HepG2 (cell line): ENCODE data around the gene SEPHS2. TPM values are rescaled to one million over a fixed set of nuclear protein-coding genes. Genes with fewer than 3 reads are reported as not detected.

Experiments used
- AGO1 ChIP-seq: fragments of 200-400 bp; formaldehyde crosslinking; IDR thresholded peaks from 2 replicates; pipeline ENCODE4 v1.6.1; 2017; ENCODE audit warnings: mild to moderate bottlenecking, low read depth, low read length, moderate library complexity; ENCODE audit not compliant: poor library complexity, severe bottlenecking
- ARNT ChIP-seq: fragments of 450-650 bp; IDR thresholded peaks from 2 replicates; pipeline ENCODE4 v1.6.1; 2017
- ELF1 ChIP-seq: sonication (generic); formaldehyde crosslinking; IDR thresholded peaks from 2 replicates; pipeline ENCODE4 v1.4.0; 2020; ENCODE audit warnings: missing genetic modification reagents
- ETS1 ChIP-seq: sonication (generic); formaldehyde crosslinking; IDR thresholded peaks from 2 replicates; pipeline ENCODE4 v1.4.0; 2020; ENCODE audit warnings: missing genetic modification reagents
- HNF4A ChIP-seq: sonication (generic); formaldehyde crosslinking; IDR thresholded peaks from 2 replicates; pipeline ENCODE4 v1.4.0; 2020; ENCODE audit warnings: missing genetic modification reagents
- HNF4G ChIP-seq, 2 experiments: sonication (generic) in 1 of 2; formaldehyde crosslinking in 1 of 2; IDR thresholded peaks; 2 replicates each; pipeline versions ENCODE4 v1.4.0 to v1.6.1; 2011 to 2020; ENCODE audit warnings: borderline replicate concordance in 2 of 2, low read depth in 2 of 2, mild to moderate bottlenecking in 2 of 2, low read length in 1 of 2, missing genetic modification reagents in 1 of 2, moderate library complexity in 1 of 2
- HOXA3 ChIP-seq: sonication (generic); formaldehyde crosslinking; IDR thresholded peaks from 2 replicates; pipeline ENCODE4 v1.5.0; 2020; ENCODE audit warnings: missing genetic modification reagents
- HOXA9 ChIP-seq: sonication (generic); formaldehyde crosslinking; IDR thresholded peaks from 2 replicates; pipeline ENCODE4 v1.8.1; 2022; ENCODE audit warnings: missing genetic modification reagents, mild to moderate bottlenecking, moderate library complexity, borderline replicate concordance
- NBN ChIP-seq: fragments of 450-650 bp; conservative IDR thresholded peaks from 2 replicates; pipeline ENCODE4 v1.6.1; 2017
- NFE2 ChIP-seq: sonication (generic); formaldehyde crosslinking; IDR thresholded peaks from 2 replicates; pipeline ENCODE4 v1.4.0; 2020; ENCODE audit warnings: missing genetic modification reagents
- RAD51 ChIP-seq: fragments of 450-650 bp; IDR thresholded peaks from 2 replicates; pipeline ENCODE4 v1.6.1; 2016; ENCODE audit warnings: borderline replicate concordance
- SMAD3 ChIP-seq: sonication (generic); formaldehyde crosslinking; IDR thresholded peaks from 2 replicates; pipeline ENCODE4 v1.4.0; 2020; ENCODE audit warnings: missing genetic modification reagents
- SNRNP70 ChIP-seq: fragments of 200-400 bp; formaldehyde crosslinking; IDR thresholded peaks from 2 replicates; pipeline ENCODE4 v1.6.1; 2017; ENCODE audit warnings: mild to moderate bottlenecking, low read depth, low read length, moderate library complexity
- SRF ChIP-seq: IDR thresholded peaks from 2 replicates; pipeline ENCODE4 v1.6.1; 2011; ENCODE audit warnings: mild to moderate bottlenecking, low read depth, low read length, moderate library complexity
- TFE3 ChIP-seq: IDR thresholded peaks from 2 replicates; pipeline ENCODE4 v1.6.1; 2016
- ZBTB42 ChIP-seq: sonication (generic); formaldehyde crosslinking; IDR thresholded peaks from 2 replicates; pipeline ENCODE4 v1.5.0; 2020; ENCODE audit warnings: mild to moderate bottlenecking, missing genetic modification reagents
- ZBTB7B ChIP-seq: sonication (generic); formaldehyde crosslinking; IDR thresholded peaks from 2 replicates; pipeline ENCODE4 v1.4.0; 2020; ENCODE audit warnings: missing genetic modification reagents
- ZKSCAN1 ChIP-seq: fragments of 150-350 bp; IDR thresholded peaks from 2 replicates; pipeline ENCODE4 v1.6.1; 2014; ENCODE audit warnings: low read length
- ZNF10 ChIP-seq: sonication (generic); formaldehyde crosslinking; IDR thresholded peaks from 2 replicates; pipeline ENCODE4 v1.4.0; 2020; ENCODE audit warnings: mild to moderate bottlenecking, low read depth, missing genetic modification reagents, borderline replicate concordance
- ZNF230 ChIP-seq: sonication (generic); formaldehyde crosslinking; IDR thresholded peaks from 2 replicates; pipeline ENCODE4 v1.4.0; 2020; ENCODE audit warnings: mild to moderate bottlenecking, missing genetic modification reagents
- ZNF44 ChIP-seq: sonication (generic); formaldehyde crosslinking; IDR thresholded peaks from 2 replicates; pipeline ENCODE4 v1.5.1; 2020; ENCODE audit warnings: mild to moderate bottlenecking, missing genetic modification reagents
- ZNF460 ChIP-seq: sonication (generic); formaldehyde crosslinking; IDR thresholded peaks from 2 replicates; pipeline ENCODE4 v1.5.1; 2020; ENCODE audit warnings: missing genetic modification reagents, mild to moderate bottlenecking, borderline replicate concordance
- ZNF609 ChIP-seq: sonication (generic); formaldehyde crosslinking; IDR thresholded peaks from 2 replicates; pipeline ENCODE4 v1.4.0; 2020; ENCODE audit warnings: mild to moderate bottlenecking, missing genetic modification reagents, borderline replicate concordance
- ZSCAN9 ChIP-seq: IDR thresholded peaks from 2 replicates; pipeline ENCODE4 v1.6.1; 2016; ENCODE audit warnings: borderline replicate concordance
- polyA plus RNA-seq, 8 experiments: library from polyadenylated mRNA; depleted of rRNA in 3 of 8; stranded (reverse) in 7 of 8; unstranded in 1 of 8; fragments of >200 nt; fragmentation: Illumina TruSeq in 4 of 8; extraction: Trizol in 4 of 8; gene quantifications; 2 replicates each; pipeline versions ENCODE4 v1.2.1 to v1.2.3, GENCODE V29; 2011 to 2016; ENCODE audit warnings: low read depth in 4 of 8, missing spikeins in 1 of 8, mixed read lengths in 1 of 8; ENCODE audit not compliant: insufficient read depth in 1 of 8
- total RNA-seq, 5 experiments: library from RNA; depleted of rRNA; stranded (reverse); fragments of >200 nt; fragmentation: Illumina TruSeq; extraction: Trizol; gene quantifications; 2 replicates each; pipeline ENCODE4 v1.2.3, GENCODE V29; 2016; ENCODE audit warnings: low read depth in 1 of 5

Gene SEPHS2
- total and polyA plus RNA-seq, 2 of the 13 experiments (the other 11 are each of a cell fraction or from before 2014, with no cell fraction given): 20.7 to 127 TPM

GRCh38 chr16:30488764-30489605 is 43.3 kb upstream of the SEPHS2 start (continued):
- peak; percentile 81 for TF ChIP-seq HOXA3 (CRISPR knock-in tag)
- peak; percentile 51; the same call in 1 of the 2 replicates for TF ChIP-seq ZBTB7B (CRISPR knock-in tag)
- peak; percentile 55; the same call in 1 of the 2 replicates for TF ChIP-seq HNF4G (IDR thresholded peaks at IDR 0.05; ENCODE audit: borderline replicate concordance, low read depth, low read length)
- no peak; the same call in 1 of the 2 replicates for TF ChIP-seq HNF4G (CRISPR knock-in tag; IDR thresholded peaks at IDR 0.05; ENCODE audit: borderline replicate concordance, low read depth)
- TF ChIP-seq NFE2 (CRISPR knock-in tag): no peak
- no peak for TF ChIP-seq HOXA9
- TF ChIP-seq ZKSCAN1: no peak
- peak; percentile 85 for TF ChIP-seq ELF1 (CRISPR knock-in tag)
- peak; percentile 57; the same call in 1 of the 2 replicates for TF ChIP-seq ZNF44 (CRISPR knock-in tag)
- TF ChIP-seq ZNF10 (CRISPR knock-in tag): no peak
- TF ChIP-seq NBN: no peak
- TF ChIP-seq HNF4A: peak; percentile 59
- no peak for TF ChIP-seq ZNF230 (CRISPR knock-in tag)
- TF ChIP-seq SNRNP70: no peak
- no peak for TF ChIP-seq SRF
- TF ChIP-seq RAD51: no peak
- peak; percentile 53; the same call in 1 of the 2 replicates for TF ChIP-seq ZSCAN9 (CRISPR knock-in tag)
- TF ChIP-seq TFE3: no peak
- TF ChIP-seq ETS1 (CRISPR knock-in tag): 0 out of 2 replicates have a peak, but pooled peaks have one; percentile 41
- no peak for TF ChIP-seq ZNF460 (CRISPR knock-in tag)
- TF ChIP-seq AGO1: no peak
- no peak for TF ChIP-seq ZBTB42 (CRISPR knock-in tag)
- TF ChIP-seq ARNT: no peak
- TF ChIP-seq ZNF609 (CRISPR knock-in tag): no peak; the same call in 1 of the 2 replicates
- TF ChIP-seq SMAD3 (CRISPR knock-in tag): no peak
